HEK293 (cell line): ENCODE data around the gene SYNGR4.

ENCODE experiments used
- CTCF ChIA-PET: fragments of 350-600 bp; formaldehyde crosslinking; extraction: SDS; loops from one replicate; lab custom pipeline; 2021; ENCODE audit warnings: antibody characterized with exemption; lab: Yijun Ruan, JAX
- POLR2A ChIA-PET: fragments of 300-600 bp; formaldehyde crosslinking; extraction: SDS; loops from one replicate; lab custom pipeline; 2020; ENCODE audit warnings: antibody characterized with exemption, inconsistent platforms; lab: Yijun Ruan, JAX
- H3K27ac ChIP-seq: fragments of 200-500 bp; sonication (Bioruptor generic); 2 replicates; pipeline ENCODE4 v1.5.1; 2014; ENCODE audit warnings: low read depth, low read length, control low read depth, inconsistent platforms; ENCODE audit errors: extremely low read depth
- H3K36me3 ChIP-seq, 2 experiments: fragments of 200-500 bp in 1 of 2; sonication (Bioruptor generic) in 1 of 2; 1 replicate in 1 of 2; 2 replicates in 1 of 2; pipeline ENCODE4 v1.5.1; 2014 to 2017; ENCODE audit warnings: inconsistent platforms in 2 of 2, low read length in 2 of 2; ENCODE audit not compliant: control insufficient read depth in 2 of 2, insufficient read depth in 1 of 2
- H3K4me1 ChIP-seq: fragments of 200-500 bp; sonication (Bioruptor generic); 2 replicates; pipeline ENCODE4 v1.5.1; 2014; ENCODE audit warnings: mild to moderate bottlenecking, low read length, inconsistent platforms; ENCODE audit not compliant: control insufficient read depth, insufficient read depth
- H3K4me3 ChIP-seq: 2 replicates; pipeline ENCODE4 v1.5.1; 2011; ENCODE audit warnings: low read depth, mild to moderate bottlenecking, control low read depth, low read length, moderate library complexity
- H3K9me3 ChIP-seq: fragments of 200-500 bp; sonication (Bioruptor generic); 2 replicates; pipeline ENCODE4 v1.5.1; 2014; ENCODE audit warnings: low read depth, low read length, inconsistent platforms; ENCODE audit not compliant: control insufficient read depth, insufficient read depth
- GLI2 ChIP-seq: fragments of 450-650 bp; formaldehyde crosslinking; IDR thresholded peaks from 2 replicates; pipeline ENCODE4; 2017; ENCODE audit warnings: missing biosample characterization, missing genetic modification characterization, low read depth, borderline replicate concordance
- KLF9 ChIP-seq: fragments of 450-650 bp; formaldehyde crosslinking; IDR thresholded peaks from 2 replicates; pipeline ENCODE4 v1.5.1; 2016; ENCODE audit warnings: missing biosample characterization, missing genetic modification characterization, low read depth
- OSR2 ChIP-seq: fragments of 450-650 bp; formaldehyde crosslinking; IDR thresholded peaks from 2 replicates; pipeline ENCODE4 v1.5.1; 2016; ENCODE audit warnings: missing biosample characterization, missing genetic modification characterization
- PRDM1 ChIP-seq: fragments of 450-650 bp; formaldehyde crosslinking; IDR thresholded peaks from 2 replicates; pipeline ENCODE4; 2016; ENCODE audit warnings: missing biosample characterization, missing genetic modification characterization
- PRDM2 ChIP-seq: fragments of 450-650 bp; formaldehyde crosslinking; IDR thresholded peaks from 2 replicates; pipeline ENCODE4 v1.5.1; 2016; ENCODE audit warnings: missing biosample characterization, missing genetic modification characterization, borderline replicate concordance
- SCRT1 ChIP-seq: fragments of 450-650 bp; formaldehyde crosslinking; IDR thresholded peaks from 2 replicates; pipeline ENCODE4 v1.5.1; 2016; ENCODE audit warnings: missing biosample characterization, missing genetic modification characterization, borderline replicate concordance
- SP2 ChIP-seq: fragments of 450-650 bp; formaldehyde crosslinking; IDR thresholded peaks from 2 replicates; pipeline ENCODE4 v1.5.1; 2016; ENCODE audit warnings: missing biosample characterization, missing genetic modification characterization
- ZBTB11 ChIP-seq: fragments of 450-650 bp; formaldehyde crosslinking; conservative IDR thresholded peaks from 2 replicates; pipeline ENCODE4 v1.5.1; 2016; ENCODE audit warnings: low read depth, missing biosample characterization, missing genetic modification characterization
- ZBTB20 ChIP-seq: fragments of 450-650 bp; formaldehyde crosslinking; IDR thresholded peaks from 2 replicates; pipeline ENCODE4 v1.5.1; 2016; ENCODE audit warnings: missing biosample characterization, missing genetic modification characterization
- ZEB2 ChIP-seq: fragments of 450-650 bp; formaldehyde crosslinking; IDR thresholded peaks from 2 replicates; pipeline ENCODE4 v1.5.1; 2016; ENCODE audit warnings: missing biosample characterization, missing genetic modification characterization
- ZNF157 ChIP-seq: fragments of 450-650 bp; formaldehyde crosslinking; IDR thresholded peaks from 2 replicates; pipeline ENCODE4 v1.5.1; 2016; ENCODE audit warnings: missing biosample characterization, missing genetic modification characterization
- ZNF202 ChIP-seq: fragments of 450-650 bp; formaldehyde crosslinking; IDR thresholded peaks from 2 replicates; pipeline ENCODE4 v1.5.1; 2016; ENCODE audit warnings: missing biosample characterization, missing genetic modification characterization, borderline replicate concordance
- ZNF292 ChIP-seq: fragments of 450-650 bp; formaldehyde crosslinking; IDR thresholded peaks from 2 replicates; pipeline ENCODE4 v1.5.1; 2016; ENCODE audit warnings: low read depth, missing biosample characterization, missing genetic modification characterization, borderline replicate concordance
- ZNF404 ChIP-seq: fragments of 450-650 bp; formaldehyde crosslinking; IDR thresholded peaks from 2 replicates; pipeline ENCODE4 v1.5.1; 2017; ENCODE audit warnings: missing biosample characterization, missing genetic modification characterization
- ZNF629 ChIP-seq: fragments of 450-650 bp; formaldehyde crosslinking; IDR thresholded peaks from 2 replicates; pipeline ENCODE4 v1.5.1; 2017; ENCODE audit warnings: missing biosample characterization, missing genetic modification characterization
- ZNF645 ChIP-seq: fragments of 450-650 bp; formaldehyde crosslinking; IDR thresholded peaks from 2 replicates; pipeline ENCODE4; 2016; ENCODE audit warnings: missing biosample characterization, missing genetic modification characterization
- ZNF785 ChIP-seq: fragments of 450-650 bp; formaldehyde crosslinking; IDR thresholded peaks from 2 replicates; pipeline ENCODE4 v1.5.1; 2016; ENCODE audit warnings: missing biosample characterization, missing genetic modification characterization
- ZSCAN18 ChIP-seq: fragments of 450-650 bp; formaldehyde crosslinking; IDR thresholded peaks from 2 replicates; pipeline ENCODE4 v1.5.1; 2016; ENCODE audit warnings: missing biosample characterization, missing genetic modification characterization

The SYNGR4 gene

GRCh38 chr19:48415395-48415794 lies 51.2 kb downstream of the SYNGR4 start:
- ChIA-PET CTCF (interaction anchor here (1.8 to 2.7 kb wide), 2 partner anchors 10 to 24 kb away, joined by 4 to 10 read pairs; partner anchors contain the start of gene KDELR1), POLR2A (interaction anchor here (1.1 to 1.6 kb wide), 3 partner anchors 24 to 54 kb away, joined by 4 to 9 read pairs (median 6); partner anchors contain the start of genes KDELR1, SYNGR4 and TMEM143)
- no peak overlapping the region for H3K27ac ChIP-seq

More at GRCh38 chr19:48415395-48415794, 51.2 kb downstream of the SYNGR4 start:
- H3K9me3 ChIP-seq, result no peaks in the 10 kb centered on the region
- no peak overlapping the region for H3K4me3 ChIP-seq
- peak; percentile 6; the same call in 1 of the 2 replicates for TF ChIP-seq SP2
- no peak for TF ChIP-seq ZBTB11 (tag by site-specific recombination)
- TF ChIP-seq KLF9 (tag by site-specific recombination), result 0 out of 2 replicates have a peak, but pooled peaks have one; percentile 14
- TF ChIP-seq ZNF292, result no peak
- TF ChIP-seq PRDM1 (tag by site-specific recombination), result no peak
- no peak for TF ChIP-seq ZNF202
- no peak for TF ChIP-seq OSR2
- no peak for TF ChIP-seq ZNF785 (tag by site-specific recombination)
- no peak for TF ChIP-seq ZNF629
- TF ChIP-seq PRDM2 (tag by site-specific recombination), result no peak
- TF ChIP-seq ZBTB20 (tag by site-specific recombination), result no peak
- TF ChIP-seq ZEB2 (tag by site-specific recombination), result no peak
- no peak for TF ChIP-seq ZNF645 (tag by site-specific recombination)
- no peak for TF ChIP-seq GLI2
- no peak for TF ChIP-seq ZSCAN18 (tag by site-specific recombination)
- TF ChIP-seq ZNF404 (tag by site-specific recombination), result no peak
- TF ChIP-seq ZNF157 (tag by site-specific recombination), result no peak
- TF ChIP-seq SCRT1 (tag by site-specific recombination), result no peak
- H3K36me3 ChIP-seq, result no peaks in the 10 kb centered on the region
- H3K4me1 ChIP-seq, result peaks cover 8% of the 10 kb centered on the region; the same call in 1 of the 2 replicates
